Adrenal gland (tissue), 12 donors: Measurements from ENCODE around the gene SPTBN1. TPM values are rescaled to one million over a fixed set of nuclear protein-coding genes. Genes with fewer than 3 reads are reported as not detected.

Experiments used
- DNase-seq, 7 donors: peaks; one replicate each; pipeline ENCODE4 v3.0.0-alpha.2; 2019 to 2020
- H3K27ac ChIP-seq, 5 donors: fragments of 200-600 bp; sonication (generic) in 4 of 5; 1 replicate in 3 of 5; 2 replicates in 2 of 5; pipeline versions ENCODE4 v1.5.1 to v1.8.0; 2016 to 2020; ENCODE audit warnings: mild to moderate bottlenecking in 1 of 5
- H3K27me3 ChIP-seq: fragments of 200-600 bp; 2 replicates; pipeline ENCODE4 v1.8.0; 2021
- H3K36me3 ChIP-seq, 2 donors: fragments of 200-600 bp; replicated peaks in 1 of 2; 1 replicate in 1 of 2; 2 replicates in 1 of 2; pipeline versions ENCODE4 v1.5.1 to v1.8.0; 2018 to 2022
- H3K4me1 ChIP-seq, 2 donors: fragments of 200-600 bp; replicated peaks in 1 of 2; 1 replicate in 1 of 2; 2 replicates in 1 of 2; pipeline versions ENCODE4 v1.5.1 to v1.8.0; 2018 to 2021
- H3K4me3 ChIP-seq, 4 donors: fragments of 200-600 bp; sonication (generic) in 3 of 4; one replicate each; pipeline ENCODE4 v1.5.1; 2016 to 2018
- H3K9me3 ChIP-seq, 3 donors: fragments of 200-600 bp; sonication (generic) in 1 of 3; replicated peaks in 1 of 3; 1 replicate in 2 of 3; 2 replicates in 1 of 3; pipeline versions ENCODE4 v1.5.1 to v1.8.0; 2016 to 2021
- CTCF ChIP-seq, 6 experiments: fragments of 450-650 bp in 4 of 6; fragments of 200-600 bp in 2 of 6; sonication (generic) in 1 of 6; IDR thresholded peaks; 1 replicate in 5 of 6; 2 replicates in 1 of 6; pipeline versions ENCODE4 v1.5.1 to v1.8.0; 2016 to 2021; ENCODE audit warnings: antibody characterized with exemption in 6 of 6, mild to moderate bottlenecking in 2 of 6, moderate library complexity in 1 of 6
- POLR2A ChIP-seq, 2 donors: fragments of 450-650 bp; IDR thresholded peaks; one replicate each; pipeline ENCODE4 v1.6.1; 2017; ENCODE audit warnings: antibody characterized with exemption in 2 of 2, mild to moderate bottlenecking in 2 of 2, moderate library complexity in 1 of 2
- WGBS, 4 donors: extraction: QIAGEN DNeasy Blood & Tissue Kit in 2 of 4; methylation state at CpG; one replicate each; pipeline versions ENCODE4 v1.1.5 to v1.1.7; 2013 to 2017; 5-methylcytosine and 5-hydroxymethylcytosine counted together
- intact Hi-C, 2 donors: fragments of 100-400 bp; cut with DNase I; formaldehyde crosslinking; loops; one replicate each; pipeline versions ENCODE4 v1.14.1 to v1.15.0; 2022 to 2023
- polyA plus RNA-seq, 3 donors: library from polyadenylated mRNA; stranded (reverse); fragments of 200-250 nt in 2 of 3; fragments of 350-450 nt in 1 of 3; fragmentation: Illumina TruSeq in 1 of 3; extraction: RNeasy Lipid Tissue Mini Kit (QIAGEN cat#74804) in 1 of 3; gene quantifications; one replicate each; pipeline ENCODE4 v1.2.3, GENCODE V29; 2013 to 2014
- total RNA-seq, 9 donors: library from RNA; depleted of rRNA in 4 of 9; stranded (reverse); fragments of >200 nt in 4 of 9; fragments of 120-200 nt in 1 of 9; fragmentation: NEBNext Ultra II Directional in 1 of 9; extraction: Animal tissue kit (Norgen Biotek cat#: 25700) in 1 of 9; gene quantifications; one replicate each; pipeline versions ENCODE4 v1.1.0 to v1.2.4, GENCODE V29; 2013 to 2023
- donor health status: healthy with polysubstance abuse.
- donor health status: Bipolar disorder and iron deficiency.
- donor health status: DM: yes; HTN: yes; CAD: no.
- donor health status: DM: no; HTN: no; CAD: no.
- donor health status: DM: no; HTN: no; CAD: no.
- donor health status: DM: yes; HTN: yes; CAD: no.

The SPTBN1 gene
- total and polyA plus RNA-seq, 12 donors: 72.9 to 653 (median 493) TPM

- Histone ChIP-seq H3K4me1 (peaks cover 31 to 75% of the 10 kb centered on the region in 2 donors), H3K27ac (peak overlapping the region in 1 of 5 donors; percentile 29), H3K9me3 (no peaks in the 10 kb centered on the region), H3K27me3 (no peaks in the 10 kb centered on the region), H3K36me3 (no peaks in the 10 kb centered on the region), H3K4me3 (no peak overlapping the region)
- no peak for TF ChIP-seq POLR2A (IDR thresholded peaks at IDR 0.05)
- intact Hi-C loops: no loop called here
- DNase-seq: no peak
- WGBS, 4 donors: 88 to 97% (median 94%) methylated on average over 1 of the region's 1 CpG
These were observed 22.8 kb downstream of the SPTBN1 start for GRCh38 chr2:54478899-54479298.

- DNase-seq: no peak
- TF ChIP-seq POLR2A (IDR thresholded peaks at IDR 0.05) (no peak), CTCF (IDR thresholded peaks at IDR 0.05) (no peak)
- H3K4me1 ChIP-seq: peaks cover 34 to 80% of the 10 kb centered on the region in 2 donors
- H3K4me3 ChIP-seq: no peak overlapping the region
- intact Hi-C loops: no loop called here
- H3K36me3 ChIP-seq: no peaks in the 10 kb centered on the region
- H3K27ac ChIP-seq: peak overlapping the region in 1 of 5 donors; percentile 29
- WGBS, 4 donors: 59 to 75% (median 68%) methylated on average over 2 of the region's 2 CpGs
- no peaks in the 10 kb centered on the region for H3K27me3 ChIP-seq
- no peaks in the 10 kb centered on the region for H3K9me3 ChIP-seq
These were observed 23.3 kb downstream of the SPTBN1 start for GRCh38 chr2:54479424-54479823.

- Histone ChIP-seq H3K4me1 (peaks cover 30 to 78% of the 10 kb centered on the region in 2 donors), H3K9me3 (no peaks in the 10 kb centered on the region), H3K36me3 (no peaks in the 10 kb centered on the region), H3K4me3 (no peak overlapping the region), H3K27ac (no peak overlapping the region), H3K27me3 (no peaks in the 10 kb centered on the region)
- WGBS, 4 donors: 77 to 90% (median 81%) methylated on average over 2 of the region's 2 CpGs
- TF ChIP-seq CTCF (IDR thresholded peaks at IDR 0.05): no peak
- TF ChIP-seq POLR2A (IDR thresholded peaks at IDR 0.05): no peak
- intact Hi-C loops: no loop called here
- DNase-seq: no peak
These were observed 23.9 kb downstream of the SPTBN1 start for GRCh38 chr2:54480025-54480424.

- H3K36me3 ChIP-seq: no peaks in the 10 kb centered on the region
- no peak overlapping the region for H3K4me3 ChIP-seq
- TF ChIP-seq CTCF (IDR thresholded peaks at IDR 0.05) (no peak), POLR2A (IDR thresholded peaks at IDR 0.05) (no peak)
- DNase-seq: no peak
- peaks cover 20 to 62% of the 10 kb centered on the region in 2 donors for H3K4me1 ChIP-seq
- H3K27ac ChIP-seq: peak overlapping the region in 1 of 5 donors; percentile 13
- 76 to 90% (median 82%) methylated on average over 3 of the region's 3 CpGs for WGBS, 4 donors
- intact Hi-C loops: no loop called here
- no peaks in the 10 kb centered on the region for H3K9me3 ChIP-seq
- no peaks in the 10 kb centered on the region for H3K27me3 ChIP-seq
These were observed 25.6 kb downstream of the SPTBN1 start for GRCh38 chr2:54481686-54482085.

GRCh38 chr2:54482715-54483114 lies 26.6 kb downstream of the SPTBN1 start:
- no peak overlapping the region for H3K4me3 ChIP-seq
- H3K27ac ChIP-seq: peak overlapping the region in 4 of 5 donors; percentile 53 to 64 (median 58)
- H3K36me3 ChIP-seq: no peaks in the 10 kb centered on the region
- WGBS, 4 donors: 13 to 25% (median 25%) methylated on average over 5 of the region's 5 CpGs
- peaks cover 20 to 61% of the 10 kb centered on the region in 2 donors for H3K4me1 ChIP-seq
- no peaks in the 10 kb centered on the region for H3K27me3 ChIP-seq
- TF ChIP-seq CTCF (IDR thresholded peaks at IDR 0.05): no peak
- peak in 1 of 2 donors; percentile 11 for TF ChIP-seq POLR2A (IDR thresholded peaks at IDR 0.05)
- H3K9me3 ChIP-seq: no peaks in the 10 kb centered on the region
- intact Hi-C loops: no loop called here
- peak in 6 of 7 donors; percentile 65 to 83 (median 75) for DNase-seq
